ENCODE results near the gene CROCC.
"Not testable (repeated sequence)": the region's sequence is repeated elsewhere in the genome, so short reads cannot be mapped to it uniquely, and the experiment has no call there.

The CROCC gene

GRCh38 chr1:16898298-16898697 lies 23.4 kb upstream of the CROCC start:
- DNase-seq = not testable (repeated sequence)

GRCh38 chr1:16899020-16899419 lies 22.7 kb upstream of the CROCC start:
- DNase-seq = not testable (repeated sequence)

GRCh38 chr1:16900751-16901150 lies 21.0 kb upstream of the CROCC start:
- no peak for DNase-seq

GRCh38 chr1:16901371-16901770 lies 20.4 kb upstream of the CROCC start:
- not testable (repeated sequence) for DNase-seq

GRCh38 chr1:16903054-16903453 lies 18.7 kb upstream of the CROCC start:
- DNase-seq = no peak

GRCh38 chr1:16903458-16903796 lies 18.3 kb upstream of the CROCC start:
- DNase-seq = no peak

- peak; percentile 97 for DNase-seq
Measured at GRCh38 chr1:16904560-16905109, 17.1 kb upstream of the CROCC start.

GRCh38 chr1:16905110-16905867 lies 16.4 kb upstream of the CROCC start:
- DNase-seq = peak; percentile 31

GRCh38 chr1:16905868-16906702 lies 15.6 kb upstream of the CROCC start:
- DNase-seq = no peak

- DNase-seq = no peak
Measured at GRCh38 chr1:16906873-16907272, 14.9 kb upstream of the CROCC start.

- DNase-seq = no peak
Measured at GRCh38 chr1:16907870-16908758, 13.6 kb upstream of the CROCC start.

- DNase-seq = not testable (repeated sequence)
Measured at GRCh38 chr1:16911851-16912721, 9.6 kb upstream of the CROCC start.

GRCh38 chr1:16912742-16913141 lies 9.0 kb upstream of the CROCC start:
- not testable (repeated sequence) for DNase-seq

GRCh38 chr1:16913181-16913832 lies 8.4 kb upstream of the CROCC start:
- no peak for DNase-seq

- DNase-seq = peak; percentile 90
Measured at GRCh38 chr1:16913833-16914662, 7.7 kb upstream of the CROCC start.

GRCh38 chr1:16914928-16915626 lies 6.7 kb upstream of the CROCC start:
- not testable (repeated sequence) for DNase-seq

- DNase-seq = no peak
Measured at GRCh38 chr1:16915627-16915973, 6.1 kb upstream of the CROCC start.

- DNase-seq = not testable (repeated sequence)
Measured at GRCh38 chr1:16916036-16916880, 5.5 kb upstream of the CROCC start.

GRCh38 chr1:16918371-16918770 lies 3.4 kb upstream of the CROCC start:
- DNase-seq = no peak
